K562 (cell line): ENCODE measurements around the gene MICAL2.

Experiments
- CHCHD3 ChIP-seq: fragments of 250-450 bp; sonication (Bioruptor Pico); IDR thresholded peaks from 2 replicates; pipeline ENCODE4 v2.1.2; 2022; ENCODE audit warnings: mild to moderate bottlenecking
- EGR1 ChIP-seq: fragments of 450-650 bp; conservative IDR thresholded peaks from 2 replicates; pipeline ENCODE4 v1.6.1; 2017; ENCODE audit warnings: mild to moderate bottlenecking
- EZH2 ChIP-seq: IDR thresholded peaks from 2 replicates; pipeline ENCODE4 v1.6.1; 2012; ENCODE audit warnings: low read depth, mild to moderate bottlenecking, inconsistent platforms, low read length, borderline replicate concordance
- JUND ChIP-seq, 2 experiments: IDR thresholded peaks; 2 replicates in 1 of 2; 3 replicates in 1 of 2; pipeline ENCODE4 v1.6.1; 2011; ENCODE audit warnings: borderline replicate concordance in 2 of 2, low read depth in 2 of 2, low read length in 2 of 2, improper control_type of control experiment in 1 of 2, missing biosample characterization in 1 of 2, missing genetic modification characterization in 1 of 2, missing genetic modification reagents in 1 of 2
- KLF13 ChIP-seq: fragments of 450-650 bp; IDR thresholded peaks from 2 replicates; pipeline ENCODE4 v1.6.1; 2016; ENCODE audit warnings: missing genetic modification characterization, low read depth, mild to moderate bottlenecking, missing compliant biosample characterization, moderate library complexity, borderline replicate concordance
- ZNF507 ChIP-seq: conservative IDR thresholded peaks from 2 replicates; pipeline ENCODE4 v1.6.1; 2017; ENCODE audit warnings: missing genetic modification characterization, missing compliant biosample characterization
- TF ChIP-seq, protein P1 (sequence below): fragments of 450-650 bp; IDR thresholded peaks from 2 replicates; pipeline ENCODE4 v1.6.1; 2016; ENCODE audit warnings: borderline replicate concordance
- TF ChIP-seq, protein P2 (sequence below): fragments of 250-450 bp; sonication (Bioruptor Pico); IDR thresholded peaks from 2 replicates; pipeline ENCODE4 v1.8.0; 2021; ENCODE audit warnings: moderate library complexity, mild to moderate bottlenecking, inconsistent platforms
- TF ChIP-seq, protein P3 (sequence below), 3 experiments: IDR thresholded peaks in 2 of 3; conservative IDR thresholded peaks in 1 of 3; 2 replicates each; pipeline ENCODE4 v1.5.1; 2011 to 2012; ENCODE audit warnings: low read length in 3 of 3, mild to moderate bottlenecking in 3 of 3, control low read depth in 2 of 3, improper control_type of control experiment in 1 of 3, inconsistent platforms in 1 of 3, low read depth in 1 of 3, mixed read lengths in 1 of 3, moderate library complexity in 1 of 3; ENCODE audit not compliant: insufficient read depth in 2 of 3
- TF ChIP-seq, protein P4 (sequence below): fragments of 150-350 bp; IDR thresholded peaks from 2 replicates; pipeline ENCODE4 v1.6.1; 2014; ENCODE audit warnings: low read depth, mild to moderate bottlenecking, low read length, borderline replicate concordance

DNA sequence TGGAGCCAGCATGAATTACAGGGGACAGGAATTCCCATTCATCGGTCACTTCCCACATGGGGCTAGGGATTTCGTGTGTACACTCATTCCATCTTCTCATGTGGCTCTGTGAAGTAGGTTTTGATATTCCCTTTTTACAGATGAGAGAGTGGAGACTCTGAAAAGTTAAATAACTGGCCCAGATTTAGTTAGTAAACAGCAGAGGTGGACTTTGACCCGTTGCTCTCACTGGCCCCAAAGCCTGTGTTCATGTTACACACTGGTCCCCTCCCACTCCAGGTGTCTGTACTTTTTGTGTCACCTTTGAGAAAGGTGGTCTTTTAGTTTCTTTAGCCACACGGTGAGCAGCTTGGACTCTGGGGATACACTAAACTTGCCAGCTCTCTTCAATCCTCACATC lies 108.5 kb downstream of the MICAL2 start:
- TF ChIP-seq, protein P1, sequence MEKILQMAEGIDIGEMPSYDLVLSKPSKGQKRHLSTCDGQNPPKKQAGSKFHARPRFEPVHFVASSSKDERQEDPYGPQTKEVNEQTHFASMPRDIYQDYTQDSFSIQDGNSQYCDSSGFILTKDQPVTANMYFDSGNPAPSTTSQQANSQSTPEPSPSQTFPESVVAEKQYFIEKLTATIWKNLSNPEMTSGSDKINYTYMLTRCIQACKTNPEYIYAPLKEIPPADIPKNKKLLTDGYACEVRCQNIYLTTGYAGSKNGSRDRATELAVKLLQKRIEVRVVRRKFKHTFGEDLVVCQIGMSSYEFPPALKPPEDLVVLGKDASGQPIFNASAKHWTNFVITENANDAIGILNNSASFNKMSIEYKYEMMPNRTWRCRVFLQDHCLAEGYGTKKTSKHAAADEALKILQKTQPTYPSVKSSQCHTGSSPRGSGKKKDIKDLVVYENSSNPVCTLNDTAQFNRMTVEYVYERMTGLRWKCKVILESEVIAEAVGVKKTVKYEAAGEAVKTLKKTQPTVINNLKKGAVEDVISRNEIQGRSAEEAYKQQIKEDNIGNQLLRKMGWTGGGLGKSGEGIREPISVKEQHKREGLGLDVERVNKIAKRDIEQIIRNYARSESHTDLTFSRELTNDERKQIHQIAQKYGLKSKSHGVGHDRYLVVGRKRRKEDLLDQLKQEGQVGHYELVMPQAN, result no peak
- no peak for TF ChIP-seq KLF13
- TF ChIP-seq, protein P2, sequence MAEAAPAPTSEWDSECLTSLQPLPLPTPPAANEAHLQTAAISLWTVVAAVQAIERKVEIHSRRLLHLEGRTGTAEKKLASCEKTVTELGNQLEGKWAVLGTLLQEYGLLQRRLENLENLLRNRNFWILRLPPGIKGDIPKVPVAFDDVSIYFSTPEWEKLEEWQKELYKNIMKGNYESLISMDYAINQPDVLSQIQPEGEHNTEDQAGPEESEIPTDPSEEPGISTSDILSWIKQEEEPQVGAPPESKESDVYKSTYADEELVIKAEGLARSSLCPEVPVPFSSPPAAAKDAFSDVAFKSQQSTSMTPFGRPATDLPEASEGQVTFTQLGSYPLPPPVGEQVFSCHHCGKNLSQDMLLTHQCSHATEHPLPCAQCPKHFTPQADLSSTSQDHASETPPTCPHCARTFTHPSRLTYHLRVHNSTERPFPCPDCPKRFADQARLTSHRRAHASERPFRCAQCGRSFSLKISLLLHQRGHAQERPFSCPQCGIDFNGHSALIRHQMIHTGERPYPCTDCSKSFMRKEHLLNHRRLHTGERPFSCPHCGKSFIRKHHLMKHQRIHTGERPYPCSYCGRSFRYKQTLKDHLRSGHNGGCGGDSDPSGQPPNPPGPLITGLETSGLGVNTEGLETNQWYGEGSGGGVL, result no peak
- TF ChIP-seq EGR1, result no peak
- TF ChIP-seq, protein P3, sequence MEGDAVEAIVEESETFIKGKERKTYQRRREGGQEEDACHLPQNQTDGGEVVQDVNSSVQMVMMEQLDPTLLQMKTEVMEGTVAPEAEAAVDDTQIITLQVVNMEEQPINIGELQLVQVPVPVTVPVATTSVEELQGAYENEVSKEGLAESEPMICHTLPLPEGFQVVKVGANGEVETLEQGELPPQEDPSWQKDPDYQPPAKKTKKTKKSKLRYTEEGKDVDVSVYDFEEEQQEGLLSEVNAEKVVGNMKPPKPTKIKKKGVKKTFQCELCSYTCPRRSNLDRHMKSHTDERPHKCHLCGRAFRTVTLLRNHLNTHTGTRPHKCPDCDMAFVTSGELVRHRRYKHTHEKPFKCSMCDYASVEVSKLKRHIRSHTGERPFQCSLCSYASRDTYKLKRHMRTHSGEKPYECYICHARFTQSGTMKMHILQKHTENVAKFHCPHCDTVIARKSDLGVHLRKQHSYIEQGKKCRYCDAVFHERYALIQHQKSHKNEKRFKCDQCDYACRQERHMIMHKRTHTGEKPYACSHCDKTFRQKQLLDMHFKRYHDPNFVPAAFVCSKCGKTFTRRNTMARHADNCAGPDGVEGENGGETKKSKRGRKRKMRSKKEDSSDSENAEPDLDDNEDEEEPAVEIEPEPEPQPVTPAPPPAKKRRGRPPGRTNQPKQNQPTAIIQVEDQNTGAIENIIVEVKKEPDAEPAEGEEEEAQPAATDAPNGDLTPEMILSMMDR (IDR thresholded peaks at IDR 0.05 in 2 of 3, conservative IDR thresholded peaks at IDR 0.05 in 1 of 3; ENCODE audit: insufficient read depth in 2 of 3, low read depth in 1 of 3, low read length in 3 of 3), result no peak
- no peak for TF ChIP-seq JUND (IDR thresholded peaks at IDR 0.05; ENCODE audit: borderline replicate concordance, low read depth, low read length)
- TF ChIP-seq JUND (tag; IDR thresholded peaks at IDR 0.05; ENCODE audit: borderline replicate concordance, low read depth, low read length), result no peak
- no peak for TF ChIP-seq CHCHD3 (CRISPR knock-in tag)
- no peak for TF ChIP-seq ZNF507 (tag)
- TF ChIP-seq, protein P4, sequence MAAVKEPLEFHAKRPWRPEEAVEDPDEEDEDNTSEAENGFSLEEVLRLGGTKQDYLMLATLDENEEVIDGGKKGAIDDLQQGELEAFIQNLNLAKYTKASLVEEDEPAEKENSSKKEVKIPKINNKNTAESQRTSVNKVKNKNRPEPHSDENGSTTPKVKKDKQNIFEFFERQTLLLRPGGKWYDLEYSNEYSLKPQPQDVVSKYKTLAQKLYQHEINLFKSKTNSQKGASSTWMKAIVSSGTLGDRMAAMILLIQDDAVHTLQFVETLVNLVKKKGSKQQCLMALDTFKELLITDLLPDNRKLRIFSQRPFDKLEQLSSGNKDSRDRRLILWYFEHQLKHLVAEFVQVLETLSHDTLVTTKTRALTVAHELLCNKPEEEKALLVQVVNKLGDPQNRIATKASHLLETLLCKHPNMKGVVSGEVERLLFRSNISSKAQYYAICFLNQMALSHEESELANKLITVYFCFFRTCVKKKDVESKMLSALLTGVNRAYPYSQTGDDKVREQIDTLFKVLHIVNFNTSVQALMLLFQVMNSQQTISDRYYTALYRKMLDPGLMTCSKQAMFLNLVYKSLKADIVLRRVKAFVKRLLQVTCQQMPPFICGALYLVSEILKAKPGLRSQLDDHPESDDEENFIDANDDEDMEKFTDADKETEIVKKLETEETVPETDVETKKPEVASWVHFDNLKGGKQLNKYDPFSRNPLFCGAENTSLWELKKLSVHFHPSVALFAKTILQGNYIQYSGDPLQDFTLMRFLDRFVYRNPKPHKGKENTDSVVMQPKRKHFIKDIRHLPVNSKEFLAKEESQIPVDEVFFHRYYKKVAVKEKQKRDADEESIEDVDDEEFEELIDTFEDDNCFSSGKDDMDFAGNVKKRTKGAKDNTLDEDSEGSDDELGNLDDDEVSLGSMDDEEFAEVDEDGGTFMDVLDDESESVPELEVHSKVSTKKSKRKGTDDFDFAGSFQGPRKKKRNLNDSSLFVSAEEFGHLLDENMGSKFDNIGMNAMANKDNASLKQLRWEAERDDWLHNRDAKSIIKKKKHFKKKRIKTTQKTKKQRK, result no peak
- no peak for TF ChIP-seq EZH2
